ENCODE results near the gene DPF1.

DPF1 gene

GRCh38 chr19:38197937-38198704 is 25.9 kb downstream of the DPF1 start:
- no peak for DNase-seq (ENCODE audit: low spot score)

GRCh38 chr19:38196948-38197656 is 26.9 kb downstream of the DPF1 start:
- no peak for DNase-seq (ENCODE audit: low spot score)

GRCh38 chr19:38196245-38196837 is 27.7 kb downstream of the DPF1 start:
- DNase-seq (ENCODE audit: low spot score): no peak

- DNase-seq (ENCODE audit: low spot score): no peak
Observed at GRCh38 chr19:38195237-38195636, 28.8 kb downstream of the DPF1 start.

GRCh38 chr19:38194061-38194701 is 29.8 kb downstream of the DPF1 start:
- DNase-seq (ENCODE audit: low spot score): no peak

GRCh38 chr19:38193445-38193844 is 30.6 kb downstream of the DPF1 start:
- no peak for DNase-seq (ENCODE audit: low spot score)

GRCh38 chr19:38191747-38192146 is 32.3 kb downstream of the DPF1 start:
- DNase-seq (ENCODE audit: low spot score): no peak

GRCh38 chr19:38190793-38191192 is 33.2 kb downstream of the DPF1 start:
- DNase-seq (ENCODE audit: low spot score): no peak

GRCh38 chr19:38190061-38190460 is 34.0 kb downstream of the DPF1 start:
- DNase-seq (ENCODE audit: low spot score): no peak

- DNase-seq (ENCODE audit: low spot score): no peak
Observed at GRCh38 chr19:38185562-38185961, 38.5 kb downstream of the DPF1 start.

GRCh38 chr19:38184815-38185214 is 39.2 kb downstream of the DPF1 start:
- no peak for DNase-seq (ENCODE audit: low spot score)

- no peak for DNase-seq (ENCODE audit: low spot score)
Observed at GRCh38 chr19:38183251-38183897, 40.6 kb downstream of the DPF1 start.

GRCh38 chr19:38182536-38183210 is 41.3 kb downstream of the DPF1 start:
- DNase-seq (ENCODE audit: low spot score): no peak

- no peak for DNase-seq (ENCODE audit: low spot score)
Observed at GRCh38 chr19:38180071-38180470, 44.0 kb downstream of the DPF1 start.

GRCh38 chr19:38175422-38175821 is 48.6 kb downstream of the DPF1 start:
- DNase-seq (ENCODE audit: low spot score): no peak

- no peak for DNase-seq (ENCODE audit: low spot score)
Observed at GRCh38 chr19:38173291-38174041, 50.6 kb downstream of the DPF1 start.

- DNase-seq (ENCODE audit: low spot score): no peak
Observed at GRCh38 chr19:38172001-38172400, 52.0 kb downstream of the DPF1 start.

- no peak for DNase-seq (ENCODE audit: low spot score)
Observed at GRCh38 chr19:38170334-38170733, 53.7 kb downstream of the DPF1 start.

- no peak for DNase-seq (ENCODE audit: low spot score)
Observed at GRCh38 chr19:38168637-38169036, 55.4 kb downstream of the DPF1 start.

- no peak for DNase-seq (ENCODE audit: low spot score)
Observed at GRCh38 chr19:38165335-38165734, 58.7 kb downstream of the DPF1 start.

- no peak for DNase-seq (ENCODE audit: low spot score)
Observed at GRCh38 chr19:38164526-38164925, 59.5 kb downstream of the DPF1 start.
